GM12864 (cell line): ENCODE measurements around the gene LARP4B.

Source experiments
- DNase-seq: peaks from one replicate; pipeline ENCODE4 v3.0.0-alpha.2; 2011; ENCODE audit warnings: low read depth
- H3K4me3 ChIP-seq: 2 replicates; pipeline ENCODE4 v1.5.1; 2011; ENCODE audit warnings: mild to moderate bottlenecking, low read depth, low read length, control low read depth
- TF ChIP-seq, protein P1 (sequence below): IDR thresholded peaks from 2 replicates; pipeline ENCODE4 v1.5.1; 2011; ENCODE audit warnings: low read depth, mild to moderate bottlenecking, moderate library complexity, low read length, control low read depth, inconsistent platforms; ENCODE audit errors: missing control alignments

Gene LARP4B

DNA sequence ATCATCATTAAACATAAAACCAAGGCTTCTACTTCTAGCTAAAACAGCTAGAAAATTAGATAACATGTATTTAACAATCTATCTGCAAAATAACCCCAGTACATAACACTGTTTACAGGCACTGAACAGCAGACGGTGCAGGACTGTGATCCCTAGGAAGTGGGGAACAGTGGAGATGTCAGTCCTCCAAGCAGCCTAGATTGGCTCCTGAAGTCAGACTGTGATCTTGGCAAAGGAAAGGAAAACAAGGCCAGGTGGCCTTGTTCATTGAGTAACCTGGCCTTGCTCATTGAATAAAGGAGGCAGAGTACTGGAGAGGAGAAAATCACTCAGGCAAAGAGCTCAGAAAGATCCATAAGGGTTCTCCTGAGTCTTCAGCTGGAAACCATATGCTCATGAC is 164.3 kb downstream of the LARP4B start:
- no peak overlapping the region for H3K4me3 ChIP-seq
- TF ChIP-seq, protein P1, sequence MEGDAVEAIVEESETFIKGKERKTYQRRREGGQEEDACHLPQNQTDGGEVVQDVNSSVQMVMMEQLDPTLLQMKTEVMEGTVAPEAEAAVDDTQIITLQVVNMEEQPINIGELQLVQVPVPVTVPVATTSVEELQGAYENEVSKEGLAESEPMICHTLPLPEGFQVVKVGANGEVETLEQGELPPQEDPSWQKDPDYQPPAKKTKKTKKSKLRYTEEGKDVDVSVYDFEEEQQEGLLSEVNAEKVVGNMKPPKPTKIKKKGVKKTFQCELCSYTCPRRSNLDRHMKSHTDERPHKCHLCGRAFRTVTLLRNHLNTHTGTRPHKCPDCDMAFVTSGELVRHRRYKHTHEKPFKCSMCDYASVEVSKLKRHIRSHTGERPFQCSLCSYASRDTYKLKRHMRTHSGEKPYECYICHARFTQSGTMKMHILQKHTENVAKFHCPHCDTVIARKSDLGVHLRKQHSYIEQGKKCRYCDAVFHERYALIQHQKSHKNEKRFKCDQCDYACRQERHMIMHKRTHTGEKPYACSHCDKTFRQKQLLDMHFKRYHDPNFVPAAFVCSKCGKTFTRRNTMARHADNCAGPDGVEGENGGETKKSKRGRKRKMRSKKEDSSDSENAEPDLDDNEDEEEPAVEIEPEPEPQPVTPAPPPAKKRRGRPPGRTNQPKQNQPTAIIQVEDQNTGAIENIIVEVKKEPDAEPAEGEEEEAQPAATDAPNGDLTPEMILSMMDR = no peak
- no peak for DNase-seq

DNA sequence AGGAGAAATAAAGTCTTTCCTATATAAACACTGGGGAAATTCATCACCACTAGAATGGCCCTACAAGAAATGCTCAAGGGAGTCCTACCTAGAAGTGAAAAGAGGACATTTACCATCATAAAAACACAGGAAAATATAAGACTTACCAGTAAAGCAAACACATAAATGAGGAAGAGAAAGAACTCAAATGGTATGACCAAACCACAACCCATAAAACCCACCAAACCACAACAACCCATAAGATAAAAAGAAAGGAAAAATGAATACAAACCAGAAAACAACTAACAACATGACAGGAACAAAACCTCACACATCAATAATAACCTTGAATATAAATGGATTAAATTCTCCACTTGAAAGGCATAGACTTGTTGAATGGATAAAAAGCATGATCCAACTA is 170.1 kb downstream of the LARP4B start:
- TF ChIP-seq, protein P1 = no peak
- no peak overlapping the region for H3K4me3 ChIP-seq
- DNase-seq = no peak

DNA sequence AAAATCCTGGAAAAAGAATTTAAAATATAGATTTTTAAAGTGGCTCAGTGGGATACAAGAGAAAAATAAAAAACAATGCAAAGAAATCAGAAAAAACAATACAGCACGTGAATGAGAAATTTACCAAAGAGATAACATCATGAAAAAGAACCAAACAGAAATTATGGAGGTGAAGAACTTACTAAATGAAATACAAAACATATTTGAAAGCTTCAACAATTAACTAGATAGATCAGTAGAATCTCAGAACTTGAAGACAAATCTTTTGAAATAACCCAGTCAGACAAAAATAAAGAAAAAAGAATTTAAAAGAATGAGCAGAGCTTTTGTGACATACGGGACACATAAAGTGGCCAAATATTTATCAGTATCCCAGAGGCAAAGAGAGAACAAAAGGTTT is 170.9 kb downstream of the LARP4B start:
- DNase-seq = no peak
- H3K4me3 ChIP-seq = no peak overlapping the region
- TF ChIP-seq, protein P1 = no peak

DNA sequence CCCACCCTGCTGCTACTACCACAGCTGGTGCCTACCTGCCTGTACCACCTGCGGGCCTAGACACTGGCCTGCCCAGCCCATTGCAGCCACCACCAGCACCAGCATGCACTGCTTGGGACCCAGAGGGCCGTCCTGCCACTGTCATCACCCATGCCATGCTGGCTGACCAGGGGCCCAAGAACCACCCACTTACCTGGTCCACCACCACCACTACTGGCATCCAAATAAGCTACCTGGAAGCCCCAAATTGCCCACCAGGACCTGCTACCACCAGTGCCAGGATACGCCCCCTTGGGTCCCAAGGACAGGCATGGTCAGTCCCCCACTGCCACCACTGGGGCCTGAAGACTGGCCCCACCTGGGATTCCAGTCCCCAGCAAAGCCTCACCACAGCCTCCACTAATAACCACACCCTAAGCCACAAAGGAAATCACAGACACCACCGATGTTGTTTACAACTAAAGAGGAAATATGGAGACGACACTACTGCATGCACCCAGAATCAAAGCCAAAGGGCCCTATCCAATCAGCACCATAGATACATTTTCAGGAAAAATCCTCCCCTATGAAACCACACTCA is 171.5 kb downstream of the LARP4B start:
- H3K4me3 ChIP-seq = no peak overlapping the region
- DNase-seq = no peak
- TF ChIP-seq, protein P1 = no peak
